Stimulated activated CD4-positive, alpha-beta T cell treated with anti-CD3 and anti-CD28 coated beads, TNF-alpha, amount 100 ng/mL, for 24 hours (primary cell): ENCODE results near the gene MAPT.
"Not testable (repeated sequence)": the region's sequence is repeated elsewhere in the genome, so short reads cannot be mapped to it uniquely, and the experiment has no call there.

Source experiments
- DNase-seq, 3 experiments: peaks; one replicate each; pipeline ENCODE4 v3.0.0-alpha.2; 2020; ENCODE audit warnings: low read depth in 3 of 3

The MAPT gene

DNA sequence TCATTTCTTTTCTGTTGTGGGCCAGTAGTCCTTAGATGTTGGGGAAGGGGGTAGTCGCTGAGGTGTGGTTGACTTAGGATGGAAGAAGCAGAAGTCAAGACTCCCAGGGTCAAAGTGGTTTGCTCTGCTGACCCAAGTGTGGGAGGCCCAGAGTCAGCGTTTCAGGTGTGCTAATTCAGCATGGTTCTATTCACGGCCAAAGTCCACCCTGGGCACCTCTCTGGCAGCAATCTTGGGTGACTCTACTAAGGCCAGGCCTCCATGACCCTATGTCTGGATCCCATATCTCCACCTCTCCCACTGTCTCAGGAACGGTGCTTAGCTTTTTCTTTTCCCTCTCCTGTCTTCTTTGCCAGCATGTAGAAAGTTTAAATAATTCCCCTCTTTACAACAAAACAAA lies 32.9 kb downstream of the MAPT start:
- DNase-seq, result no peak

DNA sequence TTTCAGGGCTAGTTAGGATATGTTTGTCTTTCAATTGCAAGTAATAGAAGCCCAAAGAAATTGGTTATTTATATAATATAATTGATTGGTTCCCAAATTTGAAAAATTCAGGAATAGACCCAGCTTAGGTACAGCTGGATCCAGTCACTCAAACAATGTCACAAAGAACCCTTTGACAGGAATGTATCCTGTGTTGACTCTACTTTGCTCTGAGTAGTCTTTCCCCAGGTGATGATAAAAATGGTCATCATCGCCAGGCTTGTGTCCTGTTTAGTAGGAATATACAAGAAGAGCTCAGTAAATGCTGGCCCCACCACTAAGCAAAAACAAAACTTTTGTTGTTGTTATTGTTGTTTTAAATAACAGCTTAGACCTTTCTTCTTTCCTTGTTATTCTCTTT lies 35.0 kb downstream of the MAPT start:
- no peak for DNase-seq

GRCh38 chr17:45930420-45930951 lies 36.1 kb downstream of the MAPT start:
- DNase-seq, result no peak

GRCh38 chr17:45931677-45932076 lies 37.3 kb downstream of the MAPT start:
- no peak for DNase-seq

DNA sequence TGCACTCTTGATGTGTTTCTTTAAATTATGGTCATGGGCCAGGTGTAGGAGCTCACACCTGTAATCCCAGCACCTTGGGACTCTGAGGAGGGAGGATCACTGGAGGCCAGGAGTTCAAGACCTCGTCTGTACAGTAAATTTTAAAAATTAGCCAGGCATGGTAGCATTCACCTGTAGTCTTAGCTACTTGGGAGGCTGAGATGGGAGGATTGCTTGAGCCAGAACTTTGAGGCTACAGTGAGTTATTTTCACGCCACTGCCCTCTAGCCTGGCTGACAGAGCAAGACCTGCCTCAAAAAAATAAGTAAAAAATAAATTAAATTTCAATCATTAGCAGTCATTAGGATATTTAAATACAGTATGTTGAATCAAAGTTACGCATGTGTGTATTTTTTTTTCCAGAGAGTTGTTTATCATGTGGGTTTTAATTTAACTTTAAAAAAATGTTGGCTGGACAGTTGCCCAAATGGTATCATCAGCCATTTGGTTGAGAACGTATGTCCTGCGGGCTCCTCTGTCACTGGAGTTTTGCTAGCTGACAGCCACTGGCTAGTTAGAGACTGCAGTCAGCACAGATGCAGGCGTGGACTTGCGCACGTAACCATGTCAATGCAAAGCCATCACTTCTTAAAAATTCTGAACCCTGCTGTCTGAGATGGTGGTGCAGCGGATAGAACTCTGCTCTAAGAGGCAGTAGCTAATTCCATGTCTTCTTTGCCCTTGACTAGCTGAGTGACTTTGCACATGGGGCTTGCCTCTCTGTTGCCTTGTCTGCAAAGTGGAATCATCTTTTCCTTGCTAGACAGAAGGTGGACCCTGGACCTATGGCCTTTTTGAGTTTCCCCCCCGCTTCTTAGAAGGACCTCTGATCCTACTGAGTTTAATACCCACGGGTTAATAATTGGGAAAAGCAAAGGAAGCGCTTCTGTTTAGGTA lies 40.0 kb downstream of the MAPT start:
- DNase-seq, result no peak

GRCh38 chr17:45935197-45935709 lies 40.9 kb downstream of the MAPT start:
- DNase-seq, result no peak

DNA sequence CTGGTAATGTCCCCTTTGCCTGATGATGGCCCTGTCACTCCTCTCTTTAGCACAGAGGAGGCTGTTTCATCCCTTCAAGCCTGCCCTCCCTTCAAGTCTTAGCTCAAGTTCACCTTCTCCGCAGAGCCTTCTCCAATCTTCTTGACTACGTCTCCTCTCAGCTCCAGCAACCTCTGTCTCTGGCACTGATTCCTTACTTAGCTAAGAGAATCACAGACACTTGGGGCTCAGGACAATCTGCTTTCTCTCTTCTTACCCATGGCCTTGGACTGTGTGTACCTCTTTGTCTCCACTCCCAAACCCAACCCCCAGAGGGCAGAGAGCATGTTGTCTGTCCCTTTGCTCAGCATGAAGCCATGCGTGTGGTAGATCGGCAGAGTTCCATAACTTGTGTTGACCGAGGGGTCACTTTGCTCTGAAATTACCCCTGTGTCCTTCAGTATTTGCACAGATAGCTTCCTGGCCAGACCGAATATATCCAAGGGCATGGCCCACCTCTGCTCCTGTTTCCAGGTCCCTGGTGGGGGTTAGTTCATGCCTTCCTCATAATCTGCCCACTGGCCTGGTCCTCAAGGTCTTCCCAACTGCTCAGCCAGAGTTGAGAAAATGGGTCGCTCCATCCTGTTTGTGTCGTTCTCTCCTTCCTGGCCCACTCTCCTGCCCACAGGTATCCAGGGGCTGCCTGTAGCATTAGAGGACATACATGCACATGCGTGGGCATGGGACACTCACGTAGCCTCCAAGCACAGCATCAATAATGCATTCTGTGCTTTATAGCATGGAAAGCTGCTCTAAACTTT lies 41.6 kb downstream of the MAPT start:
- no peak for DNase-seq

DNA sequence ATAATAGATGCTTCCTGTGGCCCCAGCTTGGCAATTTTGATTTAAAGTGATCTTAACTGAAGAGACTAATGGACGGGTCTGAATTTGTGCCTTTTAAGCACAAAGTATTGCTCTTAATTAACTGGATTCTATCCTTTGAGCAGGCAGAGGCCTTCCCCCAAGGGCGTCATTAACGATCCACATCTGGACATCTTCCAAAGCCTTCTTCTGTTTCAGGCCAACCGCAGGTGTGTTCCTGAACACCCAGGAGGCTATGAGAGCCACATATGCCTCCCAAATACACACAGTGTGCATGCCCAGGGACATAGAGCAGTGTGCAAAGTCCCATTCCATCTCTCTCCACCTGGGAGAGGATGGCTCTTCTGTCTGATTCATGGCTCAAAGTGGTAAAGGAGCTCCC lies 42.3 kb downstream of the MAPT start:
- DNase-seq, result no peak

DNA sequence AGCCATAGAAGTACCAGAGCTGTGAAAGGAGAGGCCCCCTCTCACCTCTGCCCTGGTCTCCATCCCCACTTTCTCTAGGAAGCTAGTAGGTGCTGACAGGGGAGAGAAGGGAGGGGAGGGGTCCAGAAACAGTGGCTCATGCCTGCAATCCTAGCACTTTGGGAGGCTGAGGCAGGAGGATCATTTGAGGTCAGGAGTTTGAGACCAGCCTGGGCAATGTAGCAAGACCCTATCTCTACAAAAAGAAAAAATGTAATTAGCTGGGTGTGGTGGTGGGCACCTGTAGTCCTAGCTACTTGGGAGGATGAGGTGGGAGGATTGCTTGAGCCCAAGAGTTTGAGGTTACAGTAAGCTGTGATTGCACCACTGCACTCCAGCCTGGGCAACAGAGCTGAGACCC lies 42.8 kb downstream of the MAPT start:
- DNase-seq, result not testable (repeated sequence)

DNA sequence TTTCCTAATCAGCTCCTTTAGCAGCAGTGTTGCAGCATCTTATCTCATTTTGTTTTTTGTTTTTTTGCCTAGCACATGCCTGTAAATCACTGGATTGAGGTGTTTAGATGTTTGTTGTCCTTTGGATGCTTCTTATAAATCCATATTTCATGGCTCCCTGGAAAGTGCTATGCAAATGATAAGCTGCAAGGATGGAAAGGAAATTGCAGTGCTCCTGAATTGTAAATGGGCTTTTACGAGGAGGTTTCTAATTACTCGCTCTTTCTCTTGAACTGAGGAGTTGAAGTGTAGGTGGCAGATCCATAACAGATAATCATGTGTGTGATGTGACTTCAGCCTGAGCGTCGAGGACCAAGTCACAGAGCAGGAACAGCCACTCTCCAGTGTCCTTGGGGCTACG lies 45.0 kb downstream of the MAPT start:
- no peak for DNase-seq

DNA sequence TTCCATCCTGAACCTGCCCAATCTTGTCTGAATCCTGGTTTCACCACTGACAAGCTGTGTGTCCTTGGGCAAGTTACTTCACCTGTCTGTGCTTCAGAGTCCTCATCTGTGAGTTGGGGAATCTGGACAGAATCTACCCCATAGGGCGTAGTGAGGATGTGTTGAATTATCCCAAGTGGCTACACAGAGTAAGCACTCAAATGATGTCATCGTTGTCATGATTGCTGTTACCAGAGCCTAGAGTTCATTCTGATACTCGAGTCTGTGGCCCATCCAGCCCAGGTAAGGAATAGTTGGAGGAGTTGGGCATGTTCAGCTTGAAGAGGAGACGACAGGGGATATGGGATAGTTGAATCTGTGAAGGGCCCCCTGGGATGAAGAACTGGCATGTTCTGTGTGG lies 45.9 kb downstream of the MAPT start:
- DNase-seq, result no peak

GRCh38 chr17:45940826-45941225 lies 46.5 kb downstream of the MAPT start:
- DNase-seq, result no peak

DNA sequence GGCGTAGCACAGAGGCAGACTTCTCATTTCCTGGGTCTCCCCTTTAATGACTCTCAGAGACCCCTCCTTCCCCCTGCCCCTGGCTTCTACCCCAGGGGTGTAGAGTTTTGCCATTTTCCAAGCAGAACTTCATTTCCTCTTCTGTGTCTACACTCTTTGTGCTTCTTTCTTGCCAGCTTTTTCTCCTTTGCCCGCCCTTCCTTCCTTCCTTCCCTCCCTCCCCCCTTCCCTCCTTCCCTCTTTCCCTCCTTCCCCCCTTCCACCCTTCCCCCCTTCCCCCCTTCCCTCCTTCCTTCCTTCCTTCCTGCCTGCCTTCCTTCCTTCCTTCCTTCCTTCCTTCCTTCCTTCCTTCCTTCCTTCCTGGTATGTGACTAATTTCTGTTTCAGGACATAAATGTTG lies 47.0 kb downstream of the MAPT start:
- DNase-seq, result no peak

DNA sequence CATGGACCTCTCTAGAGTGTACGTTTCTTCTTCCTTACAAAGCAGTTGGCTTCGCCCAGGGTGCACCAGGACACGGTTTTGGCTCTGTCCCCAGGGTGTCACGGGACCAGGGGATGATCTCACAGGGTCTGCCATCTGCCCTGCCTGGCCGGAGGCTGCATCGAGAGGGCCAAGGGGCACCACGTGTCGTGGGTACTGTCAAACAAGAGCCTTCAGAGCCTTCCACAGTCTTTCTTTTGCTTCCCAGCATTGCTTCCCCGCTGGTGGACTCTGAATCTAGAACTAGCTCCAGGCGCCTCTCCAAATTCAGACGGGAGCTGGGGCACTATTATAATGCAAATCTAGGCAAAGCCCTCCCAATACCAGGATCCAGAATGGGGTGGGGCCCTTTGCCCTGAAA lies 47.9 kb downstream of the MAPT start:
- DNase-seq, result no peak

GRCh38 chr17:45946841-45947256 lies 52.5 kb downstream of the MAPT start:
- no peak for DNase-seq

GRCh38 chr17:45948498-45948880 lies 54.1 kb downstream of the MAPT start:
- DNase-seq, result no peak

GRCh38 chr17:45948881-45949624 lies 54.7 kb downstream of the MAPT start:
- DNase-seq, result peak; percentile 25 to 68 (median 49)

DNA sequence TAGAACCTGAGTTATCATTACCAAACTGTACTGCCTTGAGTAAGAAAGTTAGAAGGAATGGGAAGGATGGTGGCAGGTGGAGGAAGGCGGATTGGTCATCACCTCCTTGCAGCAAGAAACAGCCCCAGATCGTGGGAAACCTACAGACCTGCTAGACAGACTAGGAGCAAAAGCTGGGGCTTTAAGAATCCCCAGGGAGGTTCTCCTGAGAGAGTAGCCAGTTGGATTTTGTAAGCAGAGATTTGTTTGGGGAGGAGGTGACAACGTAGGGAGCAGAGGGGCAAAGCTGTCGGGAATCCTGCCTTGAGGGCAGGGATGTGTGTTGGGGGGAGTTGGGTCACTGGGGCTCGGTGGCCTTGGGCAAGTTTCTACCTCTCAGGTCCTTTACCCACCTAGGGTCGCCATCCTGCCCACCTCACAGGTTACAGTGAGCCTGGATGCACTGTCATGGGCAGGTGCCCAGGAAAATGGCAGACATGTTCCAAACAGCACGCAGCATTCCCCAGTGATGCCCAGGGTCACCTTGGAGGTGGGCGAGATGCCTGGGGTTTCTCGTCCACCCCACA lies 55.5 kb downstream of the MAPT start:
- DNase-seq, result no peak

GRCh38 chr17:45950888-45951287 lies 56.5 kb downstream of the MAPT start:
- DNase-seq, result no peak

GRCh38 chr17:45951403-45951802 lies 57.0 kb downstream of the MAPT start:
- DNase-seq, result no peak

- no peak for DNase-seq
These were observed 57.6 kb downstream of the MAPT start for GRCh38 chr17:45951941-45952340.
